Coronary artery (tissue), 2 donors: ENCODE data around the gene CCDC73.

Experiments used
- DNase-seq: peaks from one replicate; pipeline ENCODE4 v3.0.0-alpha.2; 2017; ENCODE audit warnings: low spot score
- H3K27ac ChIP-seq, 2 donors: fragments of 200-600 bp; sonication (generic); one replicate each; pipeline ENCODE4 v1.5.1; 2016 to 2019
- H3K4me3 ChIP-seq: fragments of 200-600 bp; sonication (generic); 2 replicates; pipeline ENCODE4 v1.5.1; 2016; ENCODE audit warnings: mild to moderate bottlenecking, moderate library complexity
- CTCF ChIP-seq: fragments of 200-600 bp; sonication (generic); IDR thresholded peaks from one replicate; pipeline ENCODE4 v1.5.1; 2019; ENCODE audit warnings: antibody characterized with exemption

Gene CCDC73

GRCh38 chr11:32658639-32659406 is 135.6 kb downstream of the CCDC73 start:
- Histone ChIP-seq H3K4me3 (no peak overlapping the region), H3K27ac (no peak overlapping the region)
- TF ChIP-seq CTCF, result no peak
- no peak for DNase-seq

- Histone ChIP-seq H3K27ac (no peak overlapping the region), H3K4me3 (no peak overlapping the region)
- no peak for DNase-seq
- no peak for TF ChIP-seq CTCF
Measured at GRCh38 chr11:32643526-32643925, 150.9 kb downstream of the CCDC73 start.

GRCh38 chr11:32641361-32641760 is 153.1 kb downstream of the CCDC73 start:
- no peak for DNase-seq
- H3K27ac ChIP-seq, result no peak overlapping the region
- H3K4me3 ChIP-seq, result no peak overlapping the region
- TF ChIP-seq CTCF, result no peak

GRCh38 chr11:32635819-32636218 is 158.6 kb downstream of the CCDC73 start:
- H3K27ac ChIP-seq, result no peak overlapping the region
- TF ChIP-seq CTCF, result no peak
- no peak overlapping the region for H3K4me3 ChIP-seq
- DNase-seq, result no peak

GRCh38 chr11:32630844-32631243 is 163.6 kb downstream of the CCDC73 start:
- Histone ChIP-seq H3K4me3 (no peak overlapping the region), H3K27ac (no peak overlapping the region)
- no peak for TF ChIP-seq CTCF
- DNase-seq, result no peak

GRCh38 chr11:32616903-32617302 is 177.6 kb downstream of the CCDC73 start:
- Histone ChIP-seq H3K27ac (no peak overlapping the region), H3K4me3 (no peak overlapping the region)
- no peak for DNase-seq
- TF ChIP-seq CTCF, result no peak

- Histone ChIP-seq H3K27ac (no peak overlapping the region), H3K4me3 (no peak overlapping the region)
- no peak for TF ChIP-seq CTCF
- DNase-seq, result no peak
Measured at GRCh38 chr11:32615422-32615821, 179.0 kb downstream of the CCDC73 start.
